ENCODE results near the gene DENND1A. TPM values are rescaled to one million over a fixed set of nuclear protein-coding genes. Genes with fewer than 3 reads are reported as not detected.

DENND1A gene
- total and polyA plus RNA-seq, 4 donors = 7.9 to 22.0 (median 13.9) TPM

- H3K4me1 ChIP-seq (ENCODE audit: control insufficient read depth in 4 of 4, insufficient read depth in 4 of 4, low read length in 3 of 4) = no peaks in the 10 kb centered on the region
- TF ChIP-seq HNF4A (conservative IDR thresholded peaks at IDR 0.05) (no peak), NR2F2 (IDR thresholded peaks at IDR 0.05) (no peak), HNF4G (IDR thresholded peaks at IDR 0.05) (no peak), FOXA2 (IDR thresholded peaks at IDR 0.05) (no peak), ATF3 (IDR thresholded peaks at IDR 0.05) (no peak), CTCF (IDR thresholded peaks at IDR 0.05; ENCODE audit: low read depth, low read length, missing input control) (no peak), ZBTB33 (IDR thresholded peaks at IDR 0.05) (no peak), RAD21 (IDR thresholded peaks at IDR 0.05) (no peak)
- H3K9ac ChIP-seq (ENCODE audit: low read depth in 1 of 2, low read length in 2 of 2) = no peak overlapping the region
- H3K4me3 ChIP-seq (ENCODE audit: low read depth in 1 of 3, low read length in 3 of 3) = no peak overlapping the region
- no peak overlapping the region for H3K27ac ChIP-seq (ENCODE audit: low read depth in 1 of 2, low read length in 2 of 2)
- DNase-seq (ENCODE audit: low spot score) = no peak
- H3K27me3 ChIP-seq (ENCODE audit: control insufficient read depth in 4 of 4, insufficient read depth in 4 of 4, low read length in 3 of 4) = no peaks in the 10 kb centered on the region
- peaks cover 1 to 17% (median 9%) of the 10 kb centered on the region in 4 donors for H3K36me3 ChIP-seq (ENCODE audit: control insufficient read depth in 4 of 4, insufficient read depth in 3 of 4, low read depth in 1 of 4, low read length in 3 of 4)
- 97% methylated on average over 10 of the region's 10 CpGs for WGBS
- no peaks in the 10 kb centered on the region for H3K9me3 ChIP-seq (ENCODE audit: control insufficient read depth in 4 of 4, low read length in 3 of 4)
These were observed 345.4 kb downstream of the DENND1A start for GRCh38 chr9:123584202-123585176.

- Histone ChIP-seq H3K4me1 (ENCODE audit: control insufficient read depth in 4 of 4, insufficient read depth in 4 of 4, low read length in 3 of 4) (no peaks in the 10 kb centered on the region), H3K36me3 (ENCODE audit: control insufficient read depth in 4 of 4, insufficient read depth in 3 of 4, low read depth in 1 of 4, low read length in 3 of 4) (peaks cover 1 to 19% (median 9%) of the 10 kb centered on the region in 4 donors), H3K4me3 (ENCODE audit: low read depth in 1 of 3, low read length in 3 of 3) (no peak overlapping the region), H3K27ac (ENCODE audit: low read depth in 1 of 2, low read length in 2 of 2) (no peak overlapping the region), H3K9me3 (ENCODE audit: control insufficient read depth in 4 of 4, low read length in 3 of 4) (no peaks in the 10 kb centered on the region), H3K9ac (ENCODE audit: low read depth in 1 of 2, low read length in 2 of 2) (no peak overlapping the region), H3K27me3 (ENCODE audit: control insufficient read depth in 4 of 4, insufficient read depth in 4 of 4, low read length in 3 of 4) (no peaks in the 10 kb centered on the region)
- no peak for DNase-seq (ENCODE audit: low spot score)
- TF ChIP-seq RAD21 (IDR thresholded peaks at IDR 0.05) (no peak), RXRA (IDR thresholded peaks at IDR 0.05) (no peak)
- WGBS = 97% methylated on average over 2 of the region's 2 CpGs
These were observed 346.3 kb downstream of the DENND1A start for GRCh38 chr9:123583646-123584045.

- Histone ChIP-seq H3K27me3 (ENCODE audit: control insufficient read depth in 4 of 4, insufficient read depth in 4 of 4, low read length in 3 of 4) (no peaks in the 10 kb centered on the region), H3K4me1 (ENCODE audit: control insufficient read depth in 4 of 4, insufficient read depth in 4 of 4, low read length in 3 of 4) (peaks cover 0 to 1% (median 0%) of the 10 kb centered on the region in 4 donors), H3K27ac (ENCODE audit: low read depth in 1 of 2, low read length in 2 of 2) (no peak overlapping the region), H3K9ac (ENCODE audit: low read depth in 1 of 2, low read length in 2 of 2) (no peak overlapping the region), H3K9me3 (ENCODE audit: control insufficient read depth in 4 of 4, low read length in 3 of 4) (no peaks in the 10 kb centered on the region), H3K36me3 (ENCODE audit: control insufficient read depth in 4 of 4, insufficient read depth in 3 of 4, low read depth in 1 of 4, low read length in 3 of 4) (peaks cover 0 to 4% (median 0%) of the 10 kb centered on the region in 4 donors), H3K4me3 (ENCODE audit: low read depth in 1 of 3, low read length in 3 of 3) (no peak overlapping the region)
- 83% methylated on average over 2 of the region's 2 CpGs for WGBS
- DNase-seq (ENCODE audit: low spot score) = no peak
- no peak for TF ChIP-seq JUND (IDR thresholded peaks at IDR 0.05)
- no peak for TF ChIP-seq HNF4A (conservative IDR thresholded peaks at IDR 0.05)
- TF ChIP-seq FOXA2 (IDR thresholded peaks at IDR 0.05) = no peak
- no peak for TF ChIP-seq FOXA1 (IDR thresholded peaks at IDR 0.05)
These were observed 358.7 kb downstream of the DENND1A start for GRCh38 chr9:123571240-123571639.
